Tibial nerve (tissue), 4 donors: ENCODE data around the gene TFAP2E. TPM values are rescaled to one million over a fixed set of nuclear protein-coding genes. Genes with fewer than 3 reads are reported as not detected.

ENCODE experiments used
- DNase-seq, 2 donors: peaks; one replicate each; pipeline ENCODE4 v3.0.0-alpha.2; 2019; ENCODE audit warnings: low spot score in 2 of 2
- H3K27ac ChIP-seq, 4 donors: fragments of 200-600 bp; sonication (generic) in 3 of 4; one replicate each; pipeline ENCODE4 v1.5.1; 2017 to 2019; ENCODE audit warnings: mild to moderate bottlenecking in 1 of 4
- H3K27me3 ChIP-seq, 2 donors: fragments of 200-600 bp; sonication (generic) in 1 of 2; one replicate each; pipeline versions ENCODE4 v1.5.1 to v1.6.0; 2017 to 2019
- H3K36me3 ChIP-seq, 3 donors: fragments of 200-600 bp; sonication (generic); one replicate each; pipeline ENCODE4 v1.5.1; 2018 to 2019
- H3K4me1 ChIP-seq, 4 donors: fragments of 200-600 bp; sonication (generic) in 3 of 4; one replicate each; pipeline ENCODE4 v1.5.1; 2017 to 2019
- H3K4me3 ChIP-seq, 4 donors: fragments of 200-600 bp; sonication (generic) in 3 of 4; one replicate each; pipeline ENCODE4 v1.5.1; 2017 to 2019; ENCODE audit warnings: mild to moderate bottlenecking in 1 of 4, moderate library complexity in 1 of 4
- H3K9me3 ChIP-seq, 4 donors: fragments of 200-600 bp; sonication (generic) in 3 of 4; one replicate each; pipeline ENCODE4 v1.5.1; 2017 to 2019
- CTCF ChIP-seq, 5 experiments: fragments of 200-600 bp in 3 of 5; fragments of 450-650 bp in 2 of 5; sonication (generic) in 3 of 5; IDR thresholded peaks; one replicate each; pipeline ENCODE4 v1.5.1; 2016 to 2019; ENCODE audit warnings: antibody characterized with exemption in 5 of 5, mild to moderate bottlenecking in 3 of 5, moderate library complexity in 2 of 5
- EP300 ChIP-seq, 2 donors: sonication (generic); formaldehyde crosslinking; IDR thresholded peaks; one replicate each; pipeline ENCODE4 v1.6.1; 2017; ENCODE audit warnings: antibody characterized with exemption in 2 of 2, mild to moderate bottlenecking in 1 of 2
- POLR2A ChIP-seq, 2 donors: fragments of 450-650 bp; IDR thresholded peaks; one replicate each; pipeline ENCODE4 v1.6.1; 2017; ENCODE audit warnings: antibody characterized with exemption in 2 of 2, mild to moderate bottlenecking in 2 of 2, moderate library complexity in 2 of 2
- WGBS, 2 donors: methylation state at CpG; one replicate each; pipeline ENCODE4 v1.1.5; 2018; 5-methylcytosine and 5-hydroxymethylcytosine counted together
- total RNA-seq, 4 donors: library from RNA; depleted of rRNA; stranded (reverse); fragments of >200 nt; gene quantifications; one replicate each; pipeline ENCODE4 v1.1.0, GENCODE V29; 2016

Gene TFAP2E
- total RNA-seq, 4 donors from 2014 or later = 0.44 to 3.3 (median 1.2) TPM

- no peaks in the 10 kb centered on the region for H3K9me3 ChIP-seq
- TF ChIP-seq CTCF (IDR thresholded peaks at IDR 0.05) = no peak
- no peak for TF ChIP-seq POLR2A (IDR thresholded peaks at IDR 0.05)
- TF ChIP-seq EP300 (IDR thresholded peaks at IDR 0.05) = no peak
- no peak for DNase-seq
- 0% methylated on average over 1 of the region's 1 CpG for WGBS, 2 donors
- peak overlapping the region; percentile 50 to 92 (median 78) for H3K27ac ChIP-seq
- peaks cover 0 to 36% (median 0%) of the 10 kb centered on the region in 3 donors for H3K36me3 ChIP-seq
- peak overlapping the region in 2 of 4 donors; percentile 17 to 38 for H3K4me3 ChIP-seq
- no peaks in the 10 kb centered on the region for H3K27me3 ChIP-seq
- H3K4me1 ChIP-seq = peaks cover 0 to 62% (median 35%) of the 10 kb centered on the region in 4 donors
These were observed 64.3 kb downstream of the TFAP2E start for GRCh38 chr1:35637401-35637809.

GRCh38 chr1:35640380-35641232 lies 67.5 kb downstream of the TFAP2E start:
- peak overlapping the region; percentile 65 to 87 (median 72) for H3K4me3 ChIP-seq
- H3K4me1 ChIP-seq = peaks cover 0 to 58% (median 35%) of the 10 kb centered on the region in 4 donors
- H3K36me3 ChIP-seq = peaks cover 0 to 4% (median 0%) of the 10 kb centered on the region in 3 donors
- H3K27me3 ChIP-seq = no peaks in the 10 kb centered on the region
- DNase-seq = no peak
- TF ChIP-seq POLR2A (IDR thresholded peaks at IDR 0.05) = no peak
- WGBS, 2 donors = 20 to 22% methylated on average over 29 of the region's 29 CpGs
- H3K27ac ChIP-seq = peak overlapping the region; percentile 68 to 93 (median 88)
- no peaks in the 10 kb centered on the region for H3K9me3 ChIP-seq

GRCh38 chr1:35641233-35641866 lies 68.2 kb downstream of the TFAP2E start, which contains the start of gene PSMB2:
TSS of gene PSMB2 (minus strand) at chr1:35641526. CDS start at chr1:35641432, 94 bp downstream.
- no peaks in the 10 kb centered on the region for H3K9me3 ChIP-seq
- peaks cover 0 to 51% (median 35%) of the 10 kb centered on the region in 4 donors for H3K4me1 ChIP-seq
- H3K36me3 ChIP-seq = no peaks in the 10 kb centered on the region
- H3K27ac ChIP-seq = peak within 1 kb of the TSS; percentile 68 to 93 (median 88)
- H3K27me3 ChIP-seq = no peaks in the 10 kb centered on the region
- TF ChIP-seq CTCF (IDR thresholded peaks at IDR 0.05) (no peak), EP300 (IDR thresholded peaks at IDR 0.05) (peak; percentile 66 to 95), POLR2A (IDR thresholded peaks at IDR 0.05) (peak in 1 of 2 donors; percentile 68)
- 0 to 1% methylated on average over 42 to 43 of the region's 43 CpGs for WGBS, 2 donors
- DNase-seq = peak; percentile 95 to 98
- peak within 1 kb of the TSS; percentile 65 to 87 (median 72) for H3K4me3 ChIP-seq

- Histone ChIP-seq H3K9me3 (no peaks in the 10 kb centered on the region), H3K27ac (peak overlapping the region; percentile 68 to 93 (median 88))
- 25 to 27% methylated on average over 14 of the region's 14 CpGs for WGBS, 2 donors
These were observed 69.4 kb downstream of the TFAP2E start for GRCh38 chr1:35642471-35642955.

More at GRCh38 chr1:35642471-35642955, 69.4 kb downstream of the TFAP2E start:
- Histone ChIP-seq H3K4me1 (peaks cover 0 to 40% (median 27%) of the 10 kb centered on the region in 4 donors), H3K27me3 (no peaks in the 10 kb centered on the region), H3K36me3 (no peaks in the 10 kb centered on the region), H3K4me3 (peak overlapping the region; percentile 65 to 87 (median 72))
- no peak for DNase-seq
- TF ChIP-seq POLR2A (IDR thresholded peaks at IDR 0.05) (no peak), EP300 (IDR thresholded peaks at IDR 0.05) (no peak), CTCF (IDR thresholded peaks at IDR 0.05) (no peak)
